Measurements from ENCODE around the gene LMTK3. TPM values are rescaled to one million over a fixed set of nuclear protein-coding genes. Genes with fewer than 3 reads are reported as not detected.

LMTK3 gene
- polyA plus RNA-seq, 3 donors from 2014 or later = not detected

GRCh38 chr19:48508729-48509411 lies 2.8 kb downstream of the LMTK3 start:
- no peaks in the 10 kb centered on the region for H3K9me3 Mint-ChIP-seq
- no peaks in the 10 kb centered on the region for H3K36me3 Mint-ChIP-seq
- peaks cover 0 to 7% (median 7%) of the 10 kb centered on the region in 3 donors for H3K27me3 Mint-ChIP-seq (ENCODE audit: low read depth in 3 of 3)
- no peak overlapping the region for H3K27ac Mint-ChIP-seq
- H3K4me1 Mint-ChIP-seq = peaks cover 11 to 12% of the 10 kb centered on the region in 2 donors
- H3K4me3 Mint-ChIP-seq = no peak overlapping the region
- DNase-seq = no peak

- H3K36me3 Mint-ChIP-seq = no peaks in the 10 kb centered on the region
- H3K4me3 Mint-ChIP-seq = no peak overlapping the region
- peaks cover 0 to 5% (median 5%) of the 10 kb centered on the region in 3 donors for H3K27me3 Mint-ChIP-seq (ENCODE audit: low read depth in 3 of 3)
- peaks cover 8 to 10% of the 10 kb centered on the region in 2 donors for H3K4me1 Mint-ChIP-seq
- H3K27ac Mint-ChIP-seq = peak overlapping the region in 1 of 6 donors; percentile 71
- H3K9me3 Mint-ChIP-seq = no peaks in the 10 kb centered on the region
- DNase-seq = no peak
Observed at GRCh38 chr19:48507911-48508439, 3.7 kb downstream of the LMTK3 start.

- Mint-ChIP-seq H3K4me3 (no peak overlapping the region), H3K4me1 (peaks cover 15 to 16% of the 10 kb centered on the region in 2 donors), H3K9me3 (no peaks in the 10 kb centered on the region), H3K27me3 (ENCODE audit: low read depth in 3 of 3) (peaks cover 0 to 7% (median 6%) of the 10 kb centered on the region in 3 donors), H3K36me3 (no peaks in the 10 kb centered on the region), H3K27ac (no peak overlapping the region)
- DNase-seq = peak; percentile 37 to 54 (median 45)
Observed at GRCh38 chr19:48506138-48506733, 5.4 kb downstream of the LMTK3 start.

- Mint-ChIP-seq H3K4me1 (peaks cover 6 to 13% of the 10 kb centered on the region in 2 donors), H3K27ac (no peak overlapping the region), H3K36me3 (no peaks in the 10 kb centered on the region), H3K9me3 (no peaks in the 10 kb centered on the region), H3K27me3 (ENCODE audit: low read depth in 3 of 3) (peaks cover 2 to 4% (median 3%) of the 10 kb centered on the region in 3 donors), H3K4me3 (peak overlapping the region in 1 of 5 donors; percentile 60)
- no peak for DNase-seq
Observed at GRCh38 chr19:48502350-48503018, 9.2 kb downstream of the LMTK3 start.

- Mint-ChIP-seq H3K4me1 (peaks cover 6 to 13% of the 10 kb centered on the region in 2 donors), H3K27me3 (ENCODE audit: low read depth in 3 of 3) (peaks cover 2 to 6% (median 4%) of the 10 kb centered on the region in 3 donors), H3K4me3 (peak overlapping the region; percentile 25 to 70 (median 40)), H3K27ac (no peak overlapping the region), H3K36me3 (no peaks in the 10 kb centered on the region), H3K9me3 (no peaks in the 10 kb centered on the region)
- peak in 2 of 3 donors; percentile 38 to 43 for DNase-seq
Observed at GRCh38 chr19:48501494-48502349, 9.9 kb downstream of the LMTK3 start.

- H3K4me3 Mint-ChIP-seq = peak overlapping the region in 3 of 5 donors; percentile 35 to 70 (median 63)
- DNase-seq = no peak
- no peak overlapping the region for H3K27ac Mint-ChIP-seq
- no peaks in the 10 kb centered on the region for H3K36me3 Mint-ChIP-seq
- H3K27me3 Mint-ChIP-seq (ENCODE audit: low read depth in 3 of 3) = peaks cover 2 to 6% (median 4%) of the 10 kb centered on the region in 3 donors
- no peaks in the 10 kb centered on the region for H3K9me3 Mint-ChIP-seq
- H3K4me1 Mint-ChIP-seq = peaks cover 6 to 13% of the 10 kb centered on the region in 2 donors
Observed at GRCh38 chr19:48500830-48501493, 10.7 kb downstream of the LMTK3 start.

GRCh38 chr19:48499316-48500090 lies 12.1 kb downstream of the LMTK3 start:
- Mint-ChIP-seq H3K4me3 (no peak overlapping the region), H3K27ac (peak overlapping the region in 1 of 6 donors; percentile 71), H3K9me3 (no peaks in the 10 kb centered on the region), H3K4me1 (peaks cover 15 to 19% of the 10 kb centered on the region in 2 donors), H3K27me3 (ENCODE audit: low read depth in 3 of 3) (peaks cover 2 to 6% (median 4%) of the 10 kb centered on the region in 3 donors), H3K36me3 (no peaks in the 10 kb centered on the region)
- DNase-seq = no peak

GRCh38 chr19:48498595-48499311 lies 12.9 kb downstream of the LMTK3 start:
- H3K27me3 Mint-ChIP-seq (ENCODE audit: low read depth in 3 of 3) = peaks cover 2 to 8% (median 4%) of the 10 kb centered on the region in 3 donors
- H3K9me3 Mint-ChIP-seq = no peaks in the 10 kb centered on the region
- H3K27ac Mint-ChIP-seq = no peak overlapping the region
- no peak for DNase-seq
- H3K4me1 Mint-ChIP-seq = peaks cover 18 to 22% of the 10 kb centered on the region in 2 donors
- no peaks in the 10 kb centered on the region for H3K36me3 Mint-ChIP-seq
- no peak overlapping the region for H3K4me3 Mint-ChIP-seq

GRCh38 chr19:48497728-48498594 lies 13.7 kb downstream of the LMTK3 start:
- Mint-ChIP-seq H3K27me3 (ENCODE audit: low read depth in 3 of 3) (peaks cover 2 to 9% (median 4%) of the 10 kb centered on the region in 3 donors), H3K27ac (peak overlapping the region in 1 of 6 donors; percentile 64), H3K4me1 (peaks cover 20 to 26% of the 10 kb centered on the region in 2 donors), H3K9me3 (no peaks in the 10 kb centered on the region), H3K36me3 (no peaks in the 10 kb centered on the region), H3K4me3 (peak overlapping the region in 1 of 5 donors; percentile 48)
- DNase-seq = no peak

GRCh38 chr19:48496959-48497727 lies 14.5 kb downstream of the LMTK3 start:
- Mint-ChIP-seq H3K4me1 (peaks cover 28 to 33% of the 10 kb centered on the region in 2 donors), H3K9me3 (no peaks in the 10 kb centered on the region), H3K36me3 (no peaks in the 10 kb centered on the region), H3K27ac (no peak overlapping the region), H3K27me3 (ENCODE audit: low read depth in 3 of 3) (peaks cover 6 to 10% (median 7%) of the 10 kb centered on the region in 3 donors), H3K4me3 (peak overlapping the region in 1 of 5 donors; percentile 40)
- no peak for DNase-seq

Measured in immature natural killer cell (primary cell).